Right cardiac atrium (tissue), 5 donors: Measurements from ENCODE around the gene CD44. TPM values are rescaled to one million over a fixed set of nuclear protein-coding genes. Genes with fewer than 3 reads are reported as not detected.
"Not testable (repeated sequence)": the region's sequence is repeated elsewhere in the genome, so short reads cannot be mapped to it uniquely, and the experiment has no call there.

Experiments used
- ATAC-seq, 2 donors: fragments of 200-7000 bp; cut with Tn5 transposase; one replicate each; pipeline versions ENCODE4 v1.8.0 to v1.9.1; 2020; ENCODE audit warnings: moderate library complexity in 2 of 2, mild to moderate bottlenecking in 1 of 2
- DNase-seq, 3 donors: peaks; one replicate each; pipeline ENCODE4 v3.0.0-alpha.2; 2020
- H3K27ac ChIP-seq: one replicate; pipeline ENCODE4 v1.5.1; 2013; ENCODE audit warnings: mild to moderate bottlenecking, low read length, control low read depth, moderate library complexity
- H3K27me3 ChIP-seq: one replicate; pipeline ENCODE4 v1.6.1; 2013; ENCODE audit not compliant: control insufficient read depth, insufficient read depth
- H3K4me1 ChIP-seq: one replicate; pipeline ENCODE4 v1.6.1; 2013; ENCODE audit warnings: low read length; ENCODE audit not compliant: control insufficient read depth, insufficient read depth
- H3K4me3 ChIP-seq: one replicate; pipeline ENCODE4 v1.5.1; 2013; ENCODE audit warnings: low read length, control low read depth
- H3K9me3 ChIP-seq: one replicate; pipeline ENCODE4 v1.6.1; 2013; ENCODE audit warnings: low read length; ENCODE audit not compliant: control insufficient read depth
- WGBS: extraction: QIAGEN DNeasy Blood & Tissue Kit; methylation state at CpG from one replicate; pipeline ENCODE4 v1.1.7; 2013; 5-methylcytosine and 5-hydroxymethylcytosine counted together
- intact Hi-C, 4 donors: fragments of 100-400 bp; cut with DNase I; formaldehyde crosslinking; loops; one replicate each; pipeline versions ENCODE4 v1.11.0 to v1.14.0; 2022 to 2023
- polyA plus RNA-seq: library from polyadenylated mRNA; stranded (reverse); fragments of 200-250 nt; gene quantifications from one replicate; pipeline ENCODE4 v1.2.3, GENCODE V29; 2013
- total RNA-seq, 4 donors: library from RNA; stranded (reverse); fragmentation: NEBNext Ultra II Directional; extraction: Animal tissue kit (Norgen Biotek cat#: 25700); gene quantifications; one replicate each; pipeline ENCODE4 v1.2.1, GENCODE V29; 2021
- donor health status: healthy with polysubstance abuse.
- donor health status: DM: no; HTN: yes; CAD: no.
- donor health status: DM: no; HTN: no; CAD: no.
- donor health status: DM: no; HTN: yes; CAD: no; lungs with severe emphysema.
- donor health status: DM: yes; HTN: yes; CAD: no.

Gene CD44
- total and polyA plus RNA-seq, 5 donors = 7.5 to 50.7 (median 36.9) TPM

DNA sequence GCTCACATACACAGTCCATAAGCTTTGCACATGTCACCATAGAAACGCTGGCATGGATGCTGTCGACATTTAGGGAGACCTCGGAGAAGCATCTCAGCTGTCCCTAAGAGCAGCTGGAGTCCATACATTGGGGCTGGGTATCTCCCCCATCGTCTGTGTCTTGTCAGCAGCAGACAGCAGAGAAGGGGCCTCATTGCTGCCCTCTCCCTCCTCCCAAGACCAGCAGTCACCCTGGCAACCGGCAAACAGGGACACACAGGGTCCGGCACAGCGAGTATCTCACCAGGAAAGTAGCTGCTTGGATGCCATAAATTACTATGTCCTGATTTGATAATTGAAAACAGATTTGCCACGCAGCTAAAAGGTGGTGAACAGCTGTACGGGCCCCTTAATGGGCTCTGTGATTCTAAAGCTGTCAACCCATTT is 84.4 kb downstream of the CD44 start:
- DNase-seq = peak in 1 of 3 donors; percentile 49
- WGBS = 31% methylated on average over 9 of the region's 9 CpGs
- ATAC-seq = peak in 1 of 2 donors; percentile 52
- intact Hi-C loops = no loop called here
- Histone ChIP-seq H3K9me3 (no peaks in the 10 kb centered on the region), H3K27ac (no peak overlapping the region), H3K27me3 (no peaks in the 10 kb centered on the region), H3K4me1 (peaks cover 3% of the 10 kb centered on the region), H3K4me3 (no peak overlapping the region)

DNA sequence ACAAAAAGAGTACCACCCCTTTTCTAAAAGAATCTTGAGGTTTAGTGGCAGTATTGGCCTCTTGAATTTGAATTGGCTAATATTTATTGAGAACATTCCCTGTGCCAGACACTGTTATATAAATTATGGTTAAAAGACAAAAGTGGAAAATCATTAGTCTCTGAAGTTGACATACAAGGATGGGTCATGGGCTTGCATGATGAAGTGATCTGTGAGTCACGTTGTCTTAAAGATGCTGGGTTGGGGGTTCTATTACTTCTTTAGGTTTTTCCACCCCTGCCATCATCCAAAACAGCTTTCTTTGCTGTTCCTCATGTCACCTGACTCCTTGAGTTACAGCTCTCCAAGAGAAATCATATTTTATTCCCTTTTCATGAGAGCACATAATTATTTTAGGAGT is 85.0 kb downstream of the CD44 start:
- ATAC-seq = no peak
- Histone ChIP-seq H3K4me1 (peaks cover 3% of the 10 kb centered on the region), H3K4me3 (no peak overlapping the region), H3K9me3 (no peaks in the 10 kb centered on the region), H3K27me3 (no peaks in the 10 kb centered on the region), H3K27ac (no peak overlapping the region)
- intact Hi-C loops = no loop called here
- WGBS = 98% methylated on average over 1 of the region's 1 CpG
- no peak for DNase-seq

DNA sequence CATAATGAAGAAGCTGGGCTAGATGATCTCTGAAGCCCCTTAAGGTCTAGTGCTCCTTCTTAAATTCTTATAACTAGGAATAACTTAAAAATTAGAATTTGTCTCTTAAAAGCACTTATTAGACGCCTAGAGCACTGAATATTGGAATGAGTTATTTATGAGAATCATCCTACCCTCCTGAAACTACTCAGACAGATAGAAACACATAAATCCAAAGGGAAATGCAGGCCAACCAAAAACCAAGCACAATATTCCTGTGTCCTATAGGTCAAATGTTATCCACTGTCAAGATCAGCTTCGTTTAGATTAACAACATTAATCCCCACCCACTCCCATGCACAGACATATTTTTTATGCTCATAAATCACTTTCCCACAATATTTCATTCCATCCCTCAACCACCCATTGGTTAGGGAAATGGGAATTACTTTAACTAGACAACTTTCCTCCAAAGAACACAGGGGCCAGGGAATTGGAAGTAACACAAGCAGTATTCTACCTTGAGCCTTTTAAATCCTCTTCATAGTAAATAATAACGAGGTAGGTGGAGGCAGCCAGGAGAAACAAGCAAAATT is 87.1 kb downstream of the CD44 start:
- intact Hi-C loops = no loop called here
- Histone ChIP-seq H3K9me3 (no peaks in the 10 kb centered on the region), H3K27ac (no peak overlapping the region), H3K27me3 (no peaks in the 10 kb centered on the region), H3K4me3 (no peak overlapping the region), H3K4me1 (peaks cover 3% of the 10 kb centered on the region)
- ATAC-seq = no peak
- DNase-seq = no peak
- WGBS = 75% methylated on average over 3 of the region's 3 CpGs

DNA sequence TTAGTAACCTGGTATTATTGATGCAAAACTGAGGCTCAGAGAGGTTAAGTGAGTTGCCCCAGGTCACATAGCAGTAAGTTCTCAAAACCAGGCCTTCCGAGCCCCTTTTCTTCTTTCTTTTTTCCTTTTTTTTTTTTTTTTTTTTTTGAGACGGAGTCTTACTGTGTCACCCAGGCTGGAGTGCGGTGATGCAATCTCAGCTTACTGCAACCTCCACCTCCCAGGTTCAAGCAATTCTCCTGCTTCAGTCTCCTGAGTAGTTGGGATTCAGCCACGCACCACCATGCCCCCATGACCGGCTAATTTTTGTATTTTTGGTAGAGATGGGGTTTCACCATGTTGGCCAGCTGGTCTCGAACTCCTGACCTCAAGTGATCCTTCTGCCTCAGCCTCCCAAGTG is 87.8 kb downstream of the CD44 start:
- ATAC-seq, H3K27me3 ChIP-seq, DNase-seq, H3K4me3 ChIP-seq, H3K9me3 ChIP-seq, H3K27ac ChIP-seq, intact Hi-C loops, H3K4me1 ChIP-seq: not testable (repeated sequence)
- 92% methylated on average over 6 of the region's 6 CpGs for WGBS

DNA sequence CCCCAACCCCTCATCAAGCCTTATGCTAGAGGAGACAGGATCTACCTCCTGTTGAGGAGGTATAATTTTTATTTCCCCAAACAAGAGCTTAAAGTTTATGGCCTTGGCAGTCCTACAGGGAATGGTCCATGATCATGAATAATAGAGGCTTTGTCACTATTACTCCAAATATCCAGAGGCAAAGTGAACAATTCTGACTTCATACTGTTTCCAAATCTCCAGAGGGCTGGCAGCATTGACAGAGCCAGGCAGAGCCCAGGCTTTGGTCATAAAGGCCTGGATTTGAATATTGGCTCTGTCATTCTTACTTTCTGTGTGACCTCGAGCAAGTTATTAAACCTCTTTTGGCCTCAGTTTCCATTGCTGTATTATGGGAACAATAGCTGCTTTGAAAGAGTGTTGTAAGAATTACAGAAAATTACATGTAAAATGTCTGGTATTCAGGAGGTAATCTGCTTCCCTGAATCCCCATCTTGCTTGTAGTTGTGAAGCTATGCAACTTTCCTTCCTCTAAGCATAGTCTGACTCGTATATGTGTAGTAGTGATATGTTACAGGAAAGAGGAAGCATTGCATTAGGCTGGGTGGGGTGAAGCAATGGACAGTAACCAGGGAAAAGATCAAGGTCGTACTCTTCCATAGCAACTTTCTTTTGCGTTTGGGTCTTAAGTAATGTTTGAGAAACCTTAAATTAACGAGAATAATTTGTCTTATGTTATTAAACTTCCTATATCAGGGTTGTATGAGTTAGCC is 88.8 kb downstream of the CD44 start:
- ATAC-seq (peak; percentile 56 to 72), DNase-seq (no peak)
- intact Hi-C loops = no loop called here
- H3K27ac ChIP-seq = no peak overlapping the region
- 81% methylated on average over 5 of the region's 5 CpGs for WGBS
- H3K27me3 ChIP-seq = no peaks in the 10 kb centered on the region
- peaks cover 3% of the 10 kb centered on the region for H3K4me1 ChIP-seq
- H3K4me3 ChIP-seq = no peak overlapping the region
- no peaks in the 10 kb centered on the region for H3K9me3 ChIP-seq

DNA sequence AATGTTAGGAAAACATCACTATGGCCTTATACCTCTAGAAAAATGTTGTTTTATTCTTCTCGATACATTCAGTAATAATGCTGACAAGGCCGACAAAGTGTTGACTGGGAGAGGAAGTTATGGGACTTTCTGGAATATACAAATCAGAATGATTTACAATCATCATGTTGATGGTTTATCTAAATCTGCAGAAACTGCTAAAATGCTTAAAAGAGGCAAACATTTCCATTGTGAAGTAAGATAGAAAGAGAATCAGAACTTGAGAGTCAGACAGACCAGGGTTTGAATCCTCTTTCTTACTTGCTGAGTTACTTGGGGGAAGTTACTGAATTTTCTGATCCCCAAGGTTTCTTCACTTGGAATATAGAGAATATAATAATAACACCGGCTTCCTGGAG is 89.4 kb downstream of the CD44 start:
- intact Hi-C loops = no loop called here
- no peaks in the 10 kb centered on the region for H3K27me3 ChIP-seq
- peaks cover 1% of the 10 kb centered on the region for H3K4me1 ChIP-seq
- DNase-seq = no peak
- no peaks in the 10 kb centered on the region for H3K9me3 ChIP-seq
- WGBS = 85% methylated on average over 3 of the region's 3 CpGs
- H3K27ac ChIP-seq = no peak overlapping the region
- no peak overlapping the region for H3K4me3 ChIP-seq
- ATAC-seq = no peak

DNA sequence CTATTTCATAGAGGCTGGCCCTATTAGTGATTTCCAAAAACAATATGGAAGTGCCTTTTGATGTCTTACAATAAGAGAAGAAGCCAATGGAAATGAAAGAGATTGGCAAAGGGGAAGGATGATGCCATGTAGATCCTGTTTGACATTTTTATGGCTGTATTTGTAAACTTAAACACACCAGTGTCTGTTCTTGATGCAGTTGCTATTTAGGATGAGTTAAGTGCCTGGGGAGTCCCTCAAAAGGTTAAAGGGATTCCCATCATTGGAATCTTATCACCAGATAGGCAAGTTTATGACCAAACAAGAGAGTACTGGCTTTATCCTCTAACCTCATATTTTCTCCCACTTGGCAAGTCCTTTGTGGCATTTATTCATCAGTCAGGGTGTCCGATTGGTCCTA is 91.4 kb downstream of the CD44 start:
- intact Hi-C loops = no loop called here
- Histone ChIP-seq H3K9me3 (no peaks in the 10 kb centered on the region), H3K4me3 (no peak overlapping the region), H3K27ac (no peak overlapping the region), H3K4me1 (no peaks in the 10 kb centered on the region), H3K27me3 (no peaks in the 10 kb centered on the region)
- no peak for ATAC-seq
- WGBS = 100% methylated on average over 1 of the region's 1 CpG
- no peak for DNase-seq

DNA sequence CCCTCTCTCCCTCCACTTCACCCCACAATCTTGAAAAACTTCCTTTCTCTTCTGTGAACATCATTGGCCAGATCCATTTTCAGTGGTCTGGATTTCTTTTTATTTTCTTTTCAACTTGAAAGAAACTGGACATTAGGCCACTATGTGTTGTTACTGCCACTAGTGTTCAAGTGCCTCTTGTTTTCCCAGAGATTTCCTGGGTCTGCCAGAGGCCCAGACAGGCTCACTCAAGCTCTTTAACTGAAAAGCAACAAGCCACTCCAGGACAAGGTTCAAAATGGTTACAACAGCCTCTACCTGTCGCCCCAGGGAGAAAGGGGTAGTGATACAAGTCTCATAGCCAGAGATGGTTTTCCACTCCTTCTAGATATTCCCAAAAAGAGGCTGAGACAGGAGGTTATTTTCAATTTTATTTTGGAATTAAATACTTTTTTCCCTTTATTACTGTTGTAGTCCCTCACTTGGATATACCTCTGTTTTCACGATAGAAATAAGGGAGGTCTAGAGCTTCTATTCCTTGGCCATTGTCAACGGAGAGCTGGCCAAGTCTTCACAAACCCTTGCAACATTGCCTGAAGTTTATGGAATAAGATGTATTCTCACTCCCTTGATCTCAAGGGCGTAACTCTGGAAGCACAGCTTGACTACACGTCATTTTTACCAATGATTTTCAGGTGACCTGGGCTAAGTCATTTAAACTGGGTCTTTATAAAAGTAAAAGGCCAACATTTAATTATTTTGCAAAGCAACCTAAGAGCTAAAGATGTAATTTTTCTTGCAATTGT is 92.3 kb downstream of the CD44 start:
- 93% methylated on average over 5 of the region's 5 CpGs for WGBS
- no peaks in the 10 kb centered on the region for H3K27me3 ChIP-seq
- no peaks in the 10 kb centered on the region for H3K9me3 ChIP-seq
- H3K27ac ChIP-seq = no peak overlapping the region
- no peak for DNase-seq
- intact Hi-C loops = no loop called here
- ATAC-seq = no peak
- H3K4me3 ChIP-seq = no peak overlapping the region
- no peaks in the 10 kb centered on the region for H3K4me1 ChIP-seq

DNA sequence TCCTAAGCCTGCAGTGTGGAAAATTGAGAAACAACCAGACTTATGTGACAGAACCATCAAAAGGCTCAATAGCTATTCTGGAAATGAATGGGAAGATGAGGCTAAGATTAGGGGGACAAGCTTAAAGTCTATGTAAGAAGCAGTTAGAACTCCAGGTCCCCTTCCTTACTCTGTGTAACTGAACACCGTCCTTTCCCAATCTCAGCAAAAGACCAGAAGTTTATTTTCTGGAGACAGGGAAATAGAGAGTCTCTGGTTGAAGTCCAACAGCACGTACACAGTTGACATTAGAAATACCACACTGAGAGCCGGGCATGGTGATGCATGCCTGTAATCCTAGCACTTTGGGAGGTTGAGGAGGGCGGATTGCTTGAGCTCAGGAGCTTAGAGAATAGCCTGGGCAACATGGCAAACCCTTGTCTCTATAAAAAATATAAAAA is 93.9 kb downstream of the CD44 start:
- peaks cover 2% of the 10 kb centered on the region for H3K4me1 ChIP-seq
- intact Hi-C loops = no loop called here
- no peak for ATAC-seq
- no peak for DNase-seq
- H3K27ac ChIP-seq = no peak overlapping the region
- no peak overlapping the region for H3K4me3 ChIP-seq
- no peaks in the 10 kb centered on the region for H3K27me3 ChIP-seq
- WGBS = 91% methylated on average over 4 of the region's 4 CpGs
- no peaks in the 10 kb centered on the region for H3K9me3 ChIP-seq

DNA sequence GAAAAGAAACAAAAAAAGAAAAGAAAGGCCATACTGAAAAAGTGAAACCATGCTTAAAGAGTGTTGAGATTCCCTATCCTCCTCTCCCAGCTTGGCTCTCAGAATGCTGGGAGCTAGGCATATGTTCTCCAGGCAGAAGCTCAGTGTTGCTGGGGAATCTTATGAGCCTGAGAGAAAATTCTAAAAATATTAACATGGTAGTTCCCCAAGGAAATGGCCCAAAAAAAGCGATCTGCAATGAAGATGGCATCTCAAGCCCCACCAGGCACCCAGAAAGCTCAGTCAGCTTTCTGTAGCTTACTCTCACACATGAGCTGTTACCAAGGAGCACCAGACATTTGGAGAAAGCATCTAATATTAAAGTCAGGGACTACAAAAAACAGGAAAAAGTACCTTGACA is 94.5 kb downstream of the CD44 start:
- intact Hi-C loops = no loop called here
- 81% methylated on average over 1 of the region's 1 CpG for WGBS
- H3K27ac ChIP-seq = no peak overlapping the region
- ATAC-seq (no peak), DNase-seq (no peak)
- H3K27me3 ChIP-seq = no peaks in the 10 kb centered on the region
- peaks cover 3% of the 10 kb centered on the region for H3K4me1 ChIP-seq
- no peak overlapping the region for H3K4me3 ChIP-seq
- H3K9me3 ChIP-seq = no peaks in the 10 kb centered on the region

DNA sequence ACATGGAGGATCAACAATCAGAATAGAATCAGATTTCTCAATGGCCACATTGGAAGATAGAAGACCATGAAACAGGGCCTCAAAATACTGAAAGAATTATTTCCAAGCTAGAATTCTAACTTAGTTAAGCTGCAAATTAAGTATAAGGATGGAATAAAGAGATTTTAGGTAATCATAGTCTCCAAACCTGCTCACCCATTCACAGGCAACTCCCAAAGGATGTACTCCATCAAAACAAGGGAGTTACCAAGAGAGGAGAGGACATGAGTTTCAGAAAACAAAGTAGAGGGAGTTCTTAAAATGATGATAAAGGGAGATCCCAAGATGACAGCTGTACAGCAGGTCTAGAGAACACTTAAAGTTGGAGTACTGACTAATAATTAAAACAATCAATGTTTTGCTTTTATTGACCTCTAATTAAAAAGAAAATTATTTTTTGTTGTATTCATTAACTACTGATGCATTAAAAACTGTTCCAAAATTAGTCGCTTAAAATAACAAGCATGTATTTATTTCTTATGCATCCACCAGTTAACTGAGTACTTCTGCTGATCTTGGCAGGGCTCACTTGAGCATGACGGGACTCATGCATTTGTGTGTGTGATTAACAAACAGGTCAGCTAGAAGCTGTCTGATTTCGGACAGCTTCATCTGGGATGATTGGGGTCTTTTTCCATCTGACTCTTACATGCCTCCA is 95.6 kb downstream of the CD44 start:
- 88% methylated on average over 3 of the region's 3 CpGs for WGBS
- H3K4me3 ChIP-seq = no peak overlapping the region
- peaks cover 3% of the 10 kb centered on the region for H3K4me1 ChIP-seq
- no peak overlapping the region for H3K27ac ChIP-seq
- no peak for ATAC-seq
- H3K27me3 ChIP-seq = no peaks in the 10 kb centered on the region
- no peaks in the 10 kb centered on the region for H3K9me3 ChIP-seq
- no peak for DNase-seq
- intact Hi-C loops = loop anchor here in 2 of 4 donors (5.0 kb wide), 2 partner anchors 302 to 307 kb away; no protein-coding TSS in a partner anchor
